Brain microvascular endothelial cell (primary cell): ENCODE measurements around the gene NRF1.
"Not testable (repeated sequence)": the region's sequence is repeated elsewhere in the genome, so short reads cannot be mapped to it uniquely, and the experiment has no call there.

Source experiments
- DNase-seq: peaks from one replicate; pipeline ENCODE4 v3.0.0-alpha.2; 2020
- H3K27ac ChIP-seq: fragments of 250-450 bp; sonication (Bioruptor Pico); 2 replicates; pipeline ENCODE4 v1.5.1; 2020; ENCODE audit warnings: mild to moderate bottlenecking, moderate library complexity
- H3K27me3 ChIP-seq: fragments of 250-450 bp; sonication (Bioruptor Pico); replicated peaks from 2 replicates; pipeline ENCODE4 v1.5.1; 2020; ENCODE audit warnings: mild to moderate bottlenecking
- H3K36me3 ChIP-seq: fragments of 250-450 bp; sonication (Bioruptor Pico); replicated peaks from 2 replicates; pipeline ENCODE4 v1.5.1; 2020; ENCODE audit warnings: mild to moderate bottlenecking
- H3K4me3 ChIP-seq: 2 replicates; pipeline ENCODE4 v1.5.1; 2011; ENCODE audit warnings: low read depth, mild to moderate bottlenecking, control low read depth, low read length, moderate library complexity
- in situ Hi-C: cut with HindIII; loops from 2 replicates; pipeline ENCODE4 v1.10.0; 2017; ENCODE audit warnings: low sequenced_read_pairs, low pct_ligation_motif_present
- TF ChIP-seq, protein P1 (sequence below): IDR thresholded peaks from 2 replicates; pipeline ENCODE4 v1.5.1; 2011; ENCODE audit warnings: low read depth, mild to moderate bottlenecking, moderate library complexity, low read length, control low read depth, inconsistent platforms; ENCODE audit errors: missing control alignments

NRF1 gene

GRCh38 chr7:129611246-129612111, at the start of gene NRF1:
TSS of gene NRF1 (plus strand) at chr7:129611720. CDS start at chr7:129657352, 45,632 bp downstream.
- in situ Hi-C loops: no loop called here
- TF ChIP-seq, protein P1, sequence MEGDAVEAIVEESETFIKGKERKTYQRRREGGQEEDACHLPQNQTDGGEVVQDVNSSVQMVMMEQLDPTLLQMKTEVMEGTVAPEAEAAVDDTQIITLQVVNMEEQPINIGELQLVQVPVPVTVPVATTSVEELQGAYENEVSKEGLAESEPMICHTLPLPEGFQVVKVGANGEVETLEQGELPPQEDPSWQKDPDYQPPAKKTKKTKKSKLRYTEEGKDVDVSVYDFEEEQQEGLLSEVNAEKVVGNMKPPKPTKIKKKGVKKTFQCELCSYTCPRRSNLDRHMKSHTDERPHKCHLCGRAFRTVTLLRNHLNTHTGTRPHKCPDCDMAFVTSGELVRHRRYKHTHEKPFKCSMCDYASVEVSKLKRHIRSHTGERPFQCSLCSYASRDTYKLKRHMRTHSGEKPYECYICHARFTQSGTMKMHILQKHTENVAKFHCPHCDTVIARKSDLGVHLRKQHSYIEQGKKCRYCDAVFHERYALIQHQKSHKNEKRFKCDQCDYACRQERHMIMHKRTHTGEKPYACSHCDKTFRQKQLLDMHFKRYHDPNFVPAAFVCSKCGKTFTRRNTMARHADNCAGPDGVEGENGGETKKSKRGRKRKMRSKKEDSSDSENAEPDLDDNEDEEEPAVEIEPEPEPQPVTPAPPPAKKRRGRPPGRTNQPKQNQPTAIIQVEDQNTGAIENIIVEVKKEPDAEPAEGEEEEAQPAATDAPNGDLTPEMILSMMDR: peak; percentile 2
- peak; percentile 87 for DNase-seq
- H3K36me3 ChIP-seq: no peaks in the 10 kb centered on the region
- H3K27me3 ChIP-seq: no peaks in the 10 kb centered on the region
- H3K27ac ChIP-seq: peak within 1 kb of the TSS; percentile 99
- peak within 1 kb of the TSS; percentile 89 for H3K4me3 ChIP-seq

DNA sequence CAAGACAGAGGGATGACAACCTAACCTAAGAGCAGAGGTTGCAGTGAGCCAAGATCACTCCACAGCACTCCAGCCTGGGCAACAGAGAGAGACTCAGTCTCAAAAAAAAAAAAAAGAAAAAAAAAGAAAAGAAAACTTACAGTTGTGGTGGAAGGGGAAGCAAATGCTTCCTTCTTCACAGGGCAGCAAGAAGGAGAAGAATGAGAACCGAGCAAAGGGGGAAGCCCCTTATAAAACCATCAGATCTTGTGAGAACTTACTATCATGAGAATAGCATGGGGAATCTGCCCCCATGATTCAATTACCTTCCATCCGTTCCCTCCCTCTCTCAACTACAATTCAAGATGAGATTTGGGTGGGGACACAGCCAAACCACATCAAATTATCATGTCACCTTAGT, 45.2 kb upstream of the NRF1 start:
- H3K4me3 ChIP-seq, H3K36me3 ChIP-seq, H3K27ac ChIP-seq, H3K27me3 ChIP-seq, DNase-seq, in situ Hi-C loops: not testable (repeated sequence)

- Histone ChIP-seq H3K36me3 (no peaks in the 10 kb centered on the region), H3K27ac (no peak overlapping the region), H3K27me3 (peaks cover 2% of the 10 kb centered on the region), H3K4me3 (no peak overlapping the region)
- DNase-seq: no peak
- in situ Hi-C loops: no loop called here
- TF ChIP-seq, protein P1: no peak
Observed at GRCh38 chr7:129567377-129567776, 44.1 kb upstream of the NRF1 start.

GRCh38 chr7:129568240-129568639, 43.3 kb upstream of the NRF1 start:
- in situ Hi-C loops: no loop called here
- no peak overlapping the region for H3K4me3 ChIP-seq
- no peak overlapping the region for H3K27ac ChIP-seq
- H3K36me3 ChIP-seq: no peaks in the 10 kb centered on the region
- DNase-seq: no peak
- peaks cover 2% of the 10 kb centered on the region for H3K27me3 ChIP-seq
- TF ChIP-seq, protein P1: no peak

DNA sequence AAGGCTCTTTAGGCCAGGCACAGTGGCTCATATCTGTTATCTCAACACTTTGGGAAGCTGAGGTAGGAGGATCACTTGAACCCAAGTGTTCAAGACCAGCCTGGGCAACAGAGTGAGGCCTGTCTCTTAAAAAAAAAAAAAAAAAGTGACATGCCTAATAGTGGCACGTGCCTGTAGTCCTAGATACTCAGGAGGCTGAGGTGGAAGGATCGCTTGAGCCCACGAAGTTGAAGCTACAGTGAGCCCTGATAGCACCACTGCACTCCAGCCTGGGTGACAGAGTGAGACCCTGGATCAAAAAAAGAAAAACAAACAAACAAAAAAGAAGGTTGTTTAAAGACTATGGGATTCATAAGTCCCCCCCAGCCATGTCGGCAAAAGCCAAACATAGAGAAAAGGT, 42.2 kb upstream of the NRF1 start:
- H3K4me3 ChIP-seq: no peak overlapping the region
- no peaks in the 10 kb centered on the region for H3K36me3 ChIP-seq
- DNase-seq: no peak
- TF ChIP-seq, protein P1: no peak
- peak overlapping the region; percentile 7 for H3K27ac ChIP-seq
- in situ Hi-C loops: no loop called here
- no peaks in the 10 kb centered on the region for H3K27me3 ChIP-seq

DNA sequence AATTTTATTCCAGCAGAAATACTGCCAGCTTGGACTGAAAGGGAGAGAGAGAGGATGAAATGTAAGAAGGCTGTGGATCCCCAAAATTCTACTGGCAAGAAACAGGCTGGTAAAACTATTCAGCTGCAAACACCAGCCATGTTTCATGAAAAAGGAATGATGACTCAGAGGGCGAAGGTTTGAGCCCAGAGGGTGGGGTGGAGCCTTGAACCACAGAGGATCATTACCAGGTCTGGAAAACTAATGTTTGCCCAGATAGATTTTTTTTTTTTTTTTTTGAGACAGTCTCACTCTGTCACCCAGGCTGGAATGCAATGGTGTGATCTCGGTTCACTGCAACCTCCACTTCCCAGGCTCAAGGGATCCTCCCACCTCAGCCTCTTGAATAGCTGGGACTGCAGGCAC, 41.7 kb upstream of the NRF1 start:
- Histone ChIP-seq H3K36me3 (no peaks in the 10 kb centered on the region), H3K4me3 (no peak overlapping the region)

More for the DNA sequence above, 41.7 kb upstream of the NRF1 start:
- TF ChIP-seq, protein P1: no peak
- Histone ChIP-seq H3K27me3 (no peaks in the 10 kb centered on the region), H3K27ac (no peak overlapping the region)
- in situ Hi-C loops: no loop called here
- peak; percentile 67 for DNase-seq
